ENCODE measurements around the gene LYRM2.

- TF ChIP-seq ZNF565 (CRISPR knock-in tag; conservative IDR thresholded peaks at IDR 0.05; ENCODE audit: low read depth) (no peak), ZC3H10 (CRISPR knock-in tag; IDR thresholded peaks at IDR 0.05) (no peak), PATZ1 (CRISPR knock-in tag; IDR thresholded peaks at IDR 0.05; ENCODE audit: borderline replicate concordance) (no peak), CREB5 (CRISPR knock-in tag; IDR thresholded peaks at IDR 0.05; ENCODE audit: low read depth) (no peak), TSHZ2 (CRISPR knock-in tag; IDR thresholded peaks at IDR 0.05) (no peak), ESRRG (CRISPR knock-in tag; IDR thresholded peaks at IDR 0.05) (no peak), SNAI2 (CRISPR knock-in tag; IDR thresholded peaks at IDR 0.05) (no peak), GLIS3 (CRISPR knock-in tag; IDR thresholded peaks at IDR 0.05) (no peak)
Observed at GRCh38 chr6:89564752-89565427, 73.7 kb downstream of the LYRM2 start.

Measured in SK-N-SH treated with all-trans-retinoic acid at 6 μM for 48 hours (cell line).